Measurements from ENCODE around the gene NDUFA13. TPM values are rescaled to one million over a fixed set of nuclear protein-coding genes. Genes with fewer than 3 reads are reported as not detected.

Gene NDUFA13
- total RNA-seq, 1 experiment from 2014 or later: 203 TPM

DNA sequence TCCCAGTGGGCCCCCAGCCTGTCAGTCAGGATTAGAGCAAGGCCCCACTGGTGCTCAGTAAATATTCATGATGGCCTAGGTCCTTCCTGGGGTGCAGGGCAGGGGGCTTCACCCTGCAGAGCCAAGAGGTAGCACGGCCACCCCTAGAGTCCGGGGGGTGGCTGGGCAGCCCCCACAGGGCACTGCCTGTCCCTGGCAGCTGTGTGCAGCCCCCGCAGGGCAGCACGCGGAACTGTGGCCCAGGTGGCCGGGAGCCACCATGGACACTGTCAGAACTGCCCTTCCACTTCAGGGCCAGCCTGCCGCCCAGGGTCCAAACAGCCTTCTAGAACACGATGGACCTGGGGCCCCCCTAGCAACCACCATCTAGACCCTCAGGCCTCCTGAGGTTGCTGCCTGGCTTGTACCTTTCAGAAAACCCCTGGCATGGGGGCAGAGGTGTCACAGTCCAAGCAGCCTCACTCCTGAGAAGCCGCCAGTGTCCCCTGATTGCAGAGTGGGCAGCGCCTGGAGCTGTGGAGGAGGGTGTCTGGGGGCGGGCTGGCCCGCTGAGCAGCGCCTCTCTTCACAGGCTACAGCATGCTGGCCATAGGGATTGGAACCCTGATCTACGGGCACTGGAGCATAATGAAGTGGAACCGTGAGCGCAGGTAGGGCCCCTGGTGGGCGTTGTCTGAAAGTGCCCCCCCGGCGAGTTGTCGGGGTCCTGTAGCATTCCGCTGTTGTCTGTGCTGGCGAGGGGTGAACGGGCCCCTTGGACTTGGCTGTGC is 9.8 kb downstream of the NDUFA13 start:
- Histone ChIP-seq H2AFZ (no peak overlapping the region), H3K36me3 (ENCODE audit: low read depth) (peaks cover 8% of the 10 kb centered on the region; the same call in 1 of the 2 replicates), H3K4me2 (no peak overlapping the region), H4K20me1 (ENCODE audit: insufficient read depth) (peaks cover 51% of the 10 kb centered on the region), H3K9me2 (ENCODE audit: insufficient read depth) (no peaks in the 10 kb centered on the region), H3K27ac (no peak overlapping the region), H3K27me3 (ENCODE audit: insufficient read depth, low read depth) (no peaks in the 10 kb centered on the region), H3K4me3 (no peak overlapping the region), H3K79me2 (ENCODE audit: low read depth) (peaks cover 24% of the 10 kb centered on the region), H3F3A (ENCODE audit: insufficient read depth, low read depth) (peaks cover 6% of the 10 kb centered on the region), H3K4me1 (replicated peaks; ENCODE audit: insufficient read depth) (no peaks in the 10 kb centered on the region), H3K9me3 (ENCODE audit: insufficient read depth, low read depth) (no peaks in the 10 kb centered on the region)
- intact Hi-C loops (cut with micrococcal nuclease; ENCODE audit: unreplicated experiment): no loop called here
- no TSS peak for BruUV-seq (replicated peaks)
- DNase-seq: no peak
- TF ChIP-seq CTCF (conservative IDR thresholded peaks at IDR 0.05) (no peak), EZH2 (IDR thresholded peaks at IDR 0.05; ENCODE audit: low read depth) (no peak)
- POLR2A ChIA-PET (ENCODE audit: unreplicated experiment): no interaction called here
- CTCF ChIA-PET: no interaction called here

GRCh38 chr19:19526581-19527370 is 10.8 kb downstream of the NDUFA13 start:
- peaks cover 14% of the 10 kb centered on the region for H3K79me2 ChIP-seq (ENCODE audit: low read depth)
- no peaks in the 10 kb centered on the region for H3K4me1 ChIP-seq (replicated peaks; ENCODE audit: insufficient read depth)
- peaks cover 5% of the 10 kb centered on the region; the same call in 1 of the 2 replicates for H3K36me3 ChIP-seq (ENCODE audit: low read depth)
- H3K27me3 ChIP-seq (ENCODE audit: insufficient read depth, low read depth): no peaks in the 10 kb centered on the region
- no peak for DNase-seq
- H3K27ac ChIP-seq: no peak overlapping the region
- H3K9me3 ChIP-seq (ENCODE audit: insufficient read depth, low read depth): no peaks in the 10 kb centered on the region
- H3F3A ChIP-seq (ENCODE audit: insufficient read depth, low read depth): peaks cover 15% of the 10 kb centered on the region
- H2AFZ ChIP-seq: no peak overlapping the region
- H3K9me2 ChIP-seq (ENCODE audit: insufficient read depth): no peaks in the 10 kb centered on the region
- intact Hi-C loops (cut with micrococcal nuclease; ENCODE audit: unreplicated experiment): no loop called here
- ChIA-PET CTCF (no interaction called here), POLR2A (ENCODE audit: unreplicated experiment) (no interaction called here)
- no peak for TF ChIP-seq EZH2 (IDR thresholded peaks at IDR 0.05; ENCODE audit: low read depth)
- TF ChIP-seq CTCF (conservative IDR thresholded peaks at IDR 0.05): no peak
- peaks cover 48% of the 10 kb centered on the region for H4K20me1 ChIP-seq (ENCODE audit: insufficient read depth)
- no TSS peak for BruUV-seq (replicated peaks)
- H3K4me3 ChIP-seq: no peak overlapping the region
- H3K4me2 ChIP-seq: no peak overlapping the region

DNA sequence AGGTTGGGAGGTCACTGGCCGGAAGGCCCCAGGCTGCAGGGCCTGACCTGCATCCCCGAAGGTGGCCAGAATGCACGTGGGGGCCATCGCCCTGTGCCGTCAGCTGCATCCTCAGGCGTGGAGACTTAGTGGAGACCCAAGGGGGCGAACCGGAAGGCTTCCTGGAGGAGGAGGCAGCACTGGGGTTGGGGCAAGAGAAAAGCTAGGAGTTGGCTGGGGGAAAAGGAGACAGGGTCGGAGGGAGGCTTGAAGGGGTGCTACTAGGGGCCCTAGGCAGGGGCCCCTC is 11.3 kb downstream of the NDUFA13 start:
- Histone ChIP-seq H3K27ac (no peak overlapping the region), H2AFZ (no peak overlapping the region), H3K36me3 (ENCODE audit: low read depth) (peaks cover 5% of the 10 kb centered on the region; the same call in 1 of the 2 replicates), H3K4me2 (no peak overlapping the region), H3K4me3 (no peak overlapping the region), H3K79me2 (ENCODE audit: low read depth) (peaks cover 9% of the 10 kb centered on the region), H3K4me1 (replicated peaks; ENCODE audit: insufficient read depth) (no peaks in the 10 kb centered on the region), H4K20me1 (ENCODE audit: insufficient read depth) (peaks cover 43% of the 10 kb centered on the region), H3K9me3 (ENCODE audit: insufficient read depth, low read depth) (no peaks in the 10 kb centered on the region), H3K9me2 (ENCODE audit: insufficient read depth) (no peaks in the 10 kb centered on the region), H3K27me3 (ENCODE audit: insufficient read depth, low read depth) (no peaks in the 10 kb centered on the region), H3F3A (ENCODE audit: insufficient read depth, low read depth) (peaks cover 19% of the 10 kb centered on the region)
- no peak for DNase-seq
- ChIA-PET CTCF (no interaction called here), POLR2A (ENCODE audit: unreplicated experiment) (no interaction called here)
- BruUV-seq (replicated peaks): no TSS peak
- TF ChIP-seq CTCF (conservative IDR thresholded peaks at IDR 0.05): no peak
- intact Hi-C loops (cut with micrococcal nuclease; ENCODE audit: unreplicated experiment): no loop called here
